Stomach (tissue), 9 donors: Measurements from ENCODE around the gene ADAM12. TPM values are rescaled to one million over a fixed set of nuclear protein-coding genes. Genes with fewer than 3 reads are reported as not detected.

Experiments
- DNase-seq, 2 donors: peaks; one replicate each; pipeline versions ENCODE4 v3.0.0 to v3.0.0-alpha.2; 2013 to 2019
- H3K27ac ChIP-seq, 5 donors: fragments of 200-600 bp in 4 of 5; sonication (generic) in 4 of 5; one replicate each; pipeline ENCODE4 v1.5.1; 2013 to 2019; ENCODE audit warnings: mild to moderate bottlenecking in 1 of 5, moderate library complexity in 1 of 5
- H3K27me3 ChIP-seq, 3 donors: fragments of 200-600 bp; sonication (generic); one replicate each; pipeline ENCODE4 v1.5.1; 2017 to 2019; ENCODE audit warnings: mixed run types in 1 of 3
- H3K36me3 ChIP-seq, 4 donors: fragments of 200-600 bp; sonication (generic); 1 replicate in 3 of 4; 2 replicates in 1 of 4; pipeline ENCODE4 v1.5.1; 2016 to 2019
- H3K4me1 ChIP-seq, 4 donors: fragments of 200-600 bp; sonication (generic); one replicate each; pipeline ENCODE4 v1.5.1; 2016 to 2019
- H3K4me3 ChIP-seq, 4 donors: fragments of 200-600 bp; sonication (generic) in 3 of 4; one replicate each; pipeline ENCODE4 v1.5.1; 2016 to 2019; ENCODE audit warnings: mild to moderate bottlenecking in 1 of 4
- H3K9me3 ChIP-seq, 4 donors: fragments of 200-600 bp; sonication (generic); one replicate each; pipeline ENCODE4 v1.5.1; 2016 to 2019
- CTCF ChIP-seq, 7 experiments: fragments of 450-650 bp in 4 of 7; fragments of 200-600 bp in 3 of 7; sonication (generic) in 3 of 7; IDR thresholded peaks; one replicate each; pipeline ENCODE4 v1.5.1; 2016 to 2019; ENCODE audit warnings: antibody characterized with exemption in 7 of 7, control low read depth in 2 of 7, mild to moderate bottlenecking in 1 of 7
- EP300 ChIP-seq: sonication (generic); formaldehyde crosslinking; IDR thresholded peaks from one replicate; pipeline ENCODE4 v1.6.1; 2017; ENCODE audit warnings: antibody characterized with exemption
- POLR2A ChIP-seq, 4 donors: fragments of 450-650 bp; IDR thresholded peaks; one replicate each; pipeline ENCODE4 v1.6.1; 2016; ENCODE audit warnings: antibody characterized with exemption in 4 of 4, control low read depth in 2 of 4, mild to moderate bottlenecking in 1 of 4, moderate library complexity in 1 of 4
- POLR2AphosphoS5 ChIP-seq, 3 donors: sonication (generic); formaldehyde crosslinking; IDR thresholded peaks; one replicate each; pipeline ENCODE4 v1.6.1; 2016; ENCODE audit warnings: antibody characterized with exemption in 3 of 3
- WGBS, 5 donors: extraction: QIAGEN DNeasy Blood & Tissue Kit in 3 of 5; methylation state at CpG; one replicate each; pipeline versions ENCODE4 v1.1.5 to v1.1.7; 2013 to 2018; 5-methylcytosine and 5-hydroxymethylcytosine counted together
- intact Hi-C: fragments of 100-400 bp; cut with DNase I; formaldehyde crosslinking; loops from one replicate; pipeline ENCODE4 v1.15.1; 2023; ENCODE audit warnings: low total_unique reads
- polyA plus RNA-seq, 3 donors: library from polyadenylated mRNA; stranded (reverse); fragments of 200-250 nt; gene quantifications; one replicate each; pipeline ENCODE4 v1.2.3, GENCODE V29; 2013
- total RNA-seq, 5 donors: library from RNA; depleted of rRNA; stranded (reverse); fragments of >200 nt; gene quantifications; one replicate each; pipeline versions ENCODE4 v1.1.0 to v1.2.3, GENCODE V29; 2014 to 2016
- donor health status: healthy with polysubstance abuse.
- donor health status: Bipolar disorder and iron deficiency.
- donor health status: healthy.

ADAM12 gene
- total and polyA plus RNA-seq, 8 donors: 0.03 to 6.4 (median 0.50) TPM; not detected in 3

GRCh38 chr10:125985557-125986240 lies 402.6 kb downstream of the ADAM12 start:
- TF ChIP-seq POLR2A (IDR thresholded peaks at IDR 0.05) (no peak), POLR2AphosphoS5 (IDR thresholded peaks at IDR 0.05) (no peak), EP300 (no peak), CTCF (IDR thresholded peaks at IDR 0.05) (no peak)
- intact Hi-C loops: loop anchor here (10.0 kb wide), 3 partner anchors 399 to 759 kb away; partner anchors contain the start of gene ADAM12
- H3K9me3 ChIP-seq: no peaks in the 10 kb centered on the region
- H3K36me3 ChIP-seq: peaks cover 0 to 5% (median 0%) of the 10 kb centered on the region in 4 donors
- H3K4me3 ChIP-seq: no peak overlapping the region
- no peak for DNase-seq
- peaks cover 0 to 4% (median 0%) of the 10 kb centered on the region in 4 donors for H3K4me1 ChIP-seq
- H3K27ac ChIP-seq: no peak overlapping the region
- WGBS, 5 donors: 72 to 83% (median 79%) methylated on average over 5 of the region's 5 CpGs
- peaks cover 0 to 3% (median 0%) of the 10 kb centered on the region in 3 donors for H3K27me3 ChIP-seq

- peaks cover 0 to 3% (median 0%) of the 10 kb centered on the region in 3 donors for H3K27me3 ChIP-seq
- DNase-seq: no peak
- intact Hi-C loops: loop anchor here (10.0 kb wide), 3 partner anchors 400 to 760 kb away; partner anchors contain the start of gene ADAM12
- no peak for TF ChIP-seq POLR2AphosphoS5 (IDR thresholded peaks at IDR 0.05)
- TF ChIP-seq CTCF (IDR thresholded peaks at IDR 0.05): no peak
- no peak for TF ChIP-seq EP300
- TF ChIP-seq POLR2A (IDR thresholded peaks at IDR 0.05): no peak
- H3K4me3 ChIP-seq: no peak overlapping the region
- H3K36me3 ChIP-seq: peaks cover 0 to 4% (median 0%) of the 10 kb centered on the region in 4 donors
- WGBS, 5 donors: 76 to 85% (median 81%) methylated on average over 6 of the region's 6 CpGs
- no peaks in the 10 kb centered on the region for H3K9me3 ChIP-seq
- H3K27ac ChIP-seq: no peak overlapping the region
- H3K4me1 ChIP-seq: peaks cover 0 to 4% (median 0%) of the 10 kb centered on the region in 4 donors
These were observed 403.3 kb downstream of the ADAM12 start for GRCh38 chr10:125984865-125985495.

GRCh38 chr10:125984346-125984745 lies 403.9 kb downstream of the ADAM12 start:
- intact Hi-C loops: loop anchor here (10.0 kb wide), 3 partner anchors 400 to 760 kb away; partner anchors contain the start of gene ADAM12
- Histone ChIP-seq H3K27me3 (peaks cover 0 to 3% (median 0%) of the 10 kb centered on the region in 3 donors), H3K36me3 (no peaks in the 10 kb centered on the region), H3K9me3 (no peaks in the 10 kb centered on the region), H3K4me3 (no peak overlapping the region), H3K27ac (no peak overlapping the region), H3K4me1 (peaks cover 0 to 4% (median 0%) of the 10 kb centered on the region in 4 donors)
- DNase-seq: no peak
- 55 to 67% (median 61%) methylated on average over 4 of the region's 4 CpGs for WGBS, 5 donors
- TF ChIP-seq CTCF (IDR thresholded peaks at IDR 0.05) (no peak), EP300 (no peak), POLR2A (IDR thresholded peaks at IDR 0.05) (no peak), POLR2AphosphoS5 (IDR thresholded peaks at IDR 0.05) (no peak)

- Histone ChIP-seq H3K9me3 (no peaks in the 10 kb centered on the region), H3K4me3 (no peak overlapping the region), H3K27me3 (peaks cover 0 to 3% (median 0%) of the 10 kb centered on the region in 3 donors), H3K36me3 (no peaks in the 10 kb centered on the region), H3K4me1 (peaks cover 0 to 4% (median 0%) of the 10 kb centered on the region in 4 donors), H3K27ac (no peak overlapping the region)
- intact Hi-C loops: loop anchor here (10.0 kb wide), 3 partner anchors 401 to 761 kb away; partner anchors contain the start of gene ADAM12
- no peak for DNase-seq
- TF ChIP-seq POLR2A (IDR thresholded peaks at IDR 0.05) (no peak), EP300 (no peak), CTCF (IDR thresholded peaks at IDR 0.05) (no peak), POLR2AphosphoS5 (IDR thresholded peaks at IDR 0.05) (no peak)
- 86 to 95% (median 93%) methylated on average over 5 of the region's 5 CpGs for WGBS, 5 donors
These were observed 404.6 kb downstream of the ADAM12 start for GRCh38 chr10:125983656-125984055.
